ENCODE results near the gene APLNR. TPM values are rescaled to one million over a fixed set of nuclear protein-coding genes. Genes with fewer than 3 reads are reported as not detected.

APLNR gene
- total RNA-seq, 2 donors from 2014 or later: 3.7 to 4.2 TPM

- Histone ChIP-seq H3K36me3 (ENCODE audit: control insufficient read depth, insufficient read depth, low read length) (no peaks in the 10 kb centered on the region), H3K27me3 (ENCODE audit: control insufficient read depth, insufficient read depth, low read length, poor library complexity, severe bottlenecking) (no peaks in the 10 kb centered on the region), H3K27ac (ENCODE audit: low read depth, low read length) (no peak overlapping the region), H3K4me3 (ENCODE audit: low read length) (no peak overlapping the region), H3K4me1 (ENCODE audit: control insufficient read depth, insufficient read depth, low read length) (no peaks in the 10 kb centered on the region), H3K9me3 (ENCODE audit: control insufficient read depth, low read length) (no peaks in the 10 kb centered on the region), H3K9ac (ENCODE audit: extremely low read depth, low read length, poor library complexity, severe bottlenecking) (no peak overlapping the region)
- peaks cover 7% of the 10 kb centered on the region for H3K27me3 Mint-ChIP-seq (ENCODE audit: insufficient read depth)
- WGBS, 2 experiments (ENCODE audit: insufficient coverage in 1 of 2, insufficient read length in 1 of 2): 31 to 47% methylated on average over 6 to 9 of the region's 10 CpGs
- no peaks in the 10 kb centered on the region for H3K9me3 Mint-ChIP-seq
- no peak overlapping the region for H3K27ac Mint-ChIP-seq
- no peaks in the 10 kb centered on the region for H3K4me1 Mint-ChIP-seq
- H3K4me3 Mint-ChIP-seq: no peak overlapping the region
- no peaks in the 10 kb centered on the region for H3K36me3 Mint-ChIP-seq (ENCODE audit: low read depth)
- peak; percentile 87 for DNase-seq
- peak; percentile 92 for TF ChIP-seq CTCF (conservative IDR thresholded peaks at IDR 0.05)
Observed at GRCh38 chr11:57249384-57250319, 12.6 kb upstream of the APLNR start.

DNA sequence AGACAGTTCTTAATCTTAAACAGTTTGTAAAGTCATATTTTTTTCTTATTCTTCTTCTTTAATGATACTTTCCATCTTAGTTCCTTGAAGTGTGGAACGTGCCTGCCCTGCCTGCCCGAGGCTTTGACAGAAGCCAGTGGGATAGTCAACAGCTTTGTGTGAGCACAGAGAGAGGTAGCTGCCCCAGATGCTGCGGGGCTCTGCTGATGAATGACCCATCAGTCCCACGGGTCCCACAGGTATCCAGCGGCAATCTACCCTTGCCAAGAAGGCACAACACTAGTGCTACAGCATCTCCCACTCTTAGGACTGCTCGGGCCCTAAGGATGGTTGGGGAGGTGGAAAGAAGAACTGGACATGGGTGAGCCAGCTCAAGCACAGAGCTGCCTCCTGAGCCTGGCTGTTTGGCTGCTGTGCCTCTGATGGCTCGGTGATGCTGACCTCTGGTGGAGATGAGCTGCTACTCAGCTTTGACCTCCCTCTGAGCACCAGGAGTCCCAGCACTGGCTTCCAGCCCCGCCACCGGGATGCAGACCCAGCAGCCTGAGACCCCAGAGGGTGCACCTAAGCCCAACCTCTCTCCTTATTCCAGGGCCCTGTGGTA is 11.8 kb upstream of the APLNR start:
- Histone ChIP-seq H3K27ac (ENCODE audit: low read depth, low read length) (no peak overlapping the region), H3K9ac (ENCODE audit: extremely low read depth, low read length, poor library complexity, severe bottlenecking) (no peak overlapping the region), H3K4me3 (ENCODE audit: low read length) (no peak overlapping the region), H3K9me3 (ENCODE audit: control insufficient read depth, low read length) (no peaks in the 10 kb centered on the region), H3K4me1 (ENCODE audit: control insufficient read depth, insufficient read depth, low read length) (no peaks in the 10 kb centered on the region), H3K27me3 (ENCODE audit: control insufficient read depth, insufficient read depth, low read length, poor library complexity, severe bottlenecking) (no peaks in the 10 kb centered on the region), H3K36me3 (ENCODE audit: control insufficient read depth, insufficient read depth, low read length) (no peaks in the 10 kb centered on the region)
- Mint-ChIP-seq H3K27ac (no peak overlapping the region), H3K36me3 (ENCODE audit: low read depth) (no peaks in the 10 kb centered on the region), H3K27me3 (ENCODE audit: insufficient read depth) (peaks cover 7% of the 10 kb centered on the region), H3K9me3 (no peaks in the 10 kb centered on the region), H3K4me3 (no peak overlapping the region), H3K4me1 (no peaks in the 10 kb centered on the region)
- 42 to 45% methylated on average over 4 to 9 of the region's 9 CpGs for WGBS, 2 experiments (ENCODE audit: insufficient coverage in 1 of 2, insufficient read length in 1 of 2)
- DNase-seq: peak; percentile 95
- peak; percentile 85 for TF ChIP-seq CTCF (conservative IDR thresholded peaks at IDR 0.05)

GRCh38 chr11:57244911-57245310 is 7.9 kb upstream of the APLNR start:
- Mint-ChIP-seq H3K27ac (no peak overlapping the region), H3K9me3 (no peaks in the 10 kb centered on the region), H3K4me1 (peaks cover 26% of the 10 kb centered on the region), H3K36me3 (ENCODE audit: low read depth) (no peaks in the 10 kb centered on the region), H3K4me3 (no peak overlapping the region), H3K27me3 (ENCODE audit: insufficient read depth) (no peaks in the 10 kb centered on the region)
- Histone ChIP-seq H3K4me3 (ENCODE audit: low read length) (no peak overlapping the region), H3K9me3 (ENCODE audit: control insufficient read depth, low read length) (no peaks in the 10 kb centered on the region), H3K27me3 (ENCODE audit: control insufficient read depth, insufficient read depth, low read length, poor library complexity, severe bottlenecking) (no peaks in the 10 kb centered on the region), H3K36me3 (ENCODE audit: control insufficient read depth, insufficient read depth, low read length) (no peaks in the 10 kb centered on the region), H3K27ac (ENCODE audit: low read depth, low read length) (no peak overlapping the region), H3K9ac (ENCODE audit: extremely low read depth, low read length, poor library complexity, severe bottlenecking) (no peak overlapping the region), H3K4me1 (ENCODE audit: control insufficient read depth, insufficient read depth, low read length) (peaks cover 17% of the 10 kb centered on the region)
- DNase-seq: no peak
- TF ChIP-seq CTCF (conservative IDR thresholded peaks at IDR 0.05): no peak
- 83 to 98% methylated on average over 1 to 2 of the region's 3 CpGs for WGBS, 2 experiments (ENCODE audit: insufficient coverage in 1 of 2, insufficient read length in 1 of 2)

Measured in endodermal cell (in vitro differentiated cells).